HUES48 (cell line): Measurements from ENCODE around the gene ORAI2.

ENCODE experiments used
- H3K27ac ChIP-seq: one replicate; pipeline ENCODE4 v1.7.0; 2013; ENCODE audit warnings: low read depth, low read length, inconsistent platforms
- H3K27me3 ChIP-seq: 2 replicates; pipeline ENCODE4 v1.6.1; 2013; ENCODE audit warnings: mild to moderate bottlenecking, low read length; ENCODE audit not compliant: control insufficient read depth, insufficient read depth
- H3K36me3 ChIP-seq: 2 replicates; pipeline ENCODE4 v1.6.1; 2013; ENCODE audit warnings: low read length; ENCODE audit not compliant: control insufficient read depth, insufficient read depth
- H3K4me1 ChIP-seq: 2 replicates; pipeline ENCODE4 v1.6.1; 2013; ENCODE audit warnings: mild to moderate bottlenecking, low read length; ENCODE audit not compliant: control insufficient read depth, insufficient read depth
- H3K4me3 ChIP-seq: 2 replicates; pipeline ENCODE4 v1.5.1; 2013; ENCODE audit warnings: mild to moderate bottlenecking, low read depth, low read length
- H3K9ac ChIP-seq: 2 replicates; pipeline ENCODE4 v1.6.1; 2013; ENCODE audit warnings: mild to moderate bottlenecking, low read depth, low read length, moderate library complexity
- H3K9me3 ChIP-seq: 2 replicates; pipeline ENCODE4 v1.6.1; 2013; ENCODE audit warnings: low read length; ENCODE audit not compliant: control insufficient read depth, insufficient read depth

The ORAI2 gene

GRCh38 chr7:102429141-102429899 lies 4.1 kb upstream of the ORAI2 start:
- Histone ChIP-seq H3K4me3 (no peak overlapping the region), H3K9me3 (no peaks in the 10 kb centered on the region), H3K4me1 (peaks cover 6% of the 10 kb centered on the region), H3K27ac (no peak overlapping the region), H3K27me3 (no peaks in the 10 kb centered on the region), H3K9ac (no peak overlapping the region), H3K36me3 (peaks cover 29% of the 10 kb centered on the region)

DNA sequence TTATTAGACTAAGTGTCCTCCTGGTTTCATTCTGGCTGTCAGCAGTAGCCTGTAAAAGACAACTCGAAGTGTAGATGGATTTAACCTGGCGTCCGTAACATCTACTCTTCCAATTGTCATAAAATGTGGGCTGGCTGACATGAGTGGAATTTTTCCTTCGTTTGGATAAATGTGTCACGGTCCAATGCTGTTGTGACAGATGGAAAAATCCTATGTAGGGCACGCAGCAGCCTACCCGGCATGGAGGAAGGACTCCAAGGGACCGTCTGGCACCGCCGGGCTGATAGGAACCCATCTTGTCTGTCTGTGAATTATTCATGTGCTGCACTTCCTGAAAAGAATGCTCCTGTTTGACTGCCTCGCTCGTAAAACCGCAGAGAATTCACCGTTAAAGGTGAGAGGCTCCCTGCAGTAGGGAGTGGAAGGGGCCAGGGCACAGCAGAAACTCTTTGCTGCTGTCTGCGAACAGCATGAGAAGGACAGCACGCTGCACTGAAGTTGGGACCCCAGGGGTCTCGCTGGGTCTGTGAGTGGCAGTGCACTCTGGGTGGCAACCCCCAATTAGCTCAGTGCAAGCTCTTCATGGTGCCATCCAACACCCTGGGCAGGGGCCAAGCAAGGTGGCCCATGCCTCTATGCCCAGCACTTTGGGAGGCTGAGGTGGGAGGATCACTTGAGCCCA lies 1.6 kb upstream of the ORAI2 start:
- Histone ChIP-seq H3K9ac (no peak overlapping the region), H3K36me3 (peaks cover 13% of the 10 kb centered on the region), H3K27me3 (no peaks in the 10 kb centered on the region), H3K9me3 (no peaks in the 10 kb centered on the region), H3K4me3 (0 out of 2 replicates have a peak overlapping the region, but pooled peaks have one; percentile 14), H3K4me1 (peaks cover 6% of the 10 kb centered on the region), H3K27ac (no peak overlapping the region)

- Histone ChIP-seq H3K36me3 (peaks cover 5% of the 10 kb centered on the region; the same call in 1 of the 2 replicates), H3K4me1 (peaks cover 6% of the 10 kb centered on the region), H3K9ac (no peak overlapping the region), H3K9me3 (no peaks in the 10 kb centered on the region), H3K27ac (peak overlapping the region; percentile 20), H3K4me3 (peak overlapping the region; percentile 83), H3K27me3 (no peaks in the 10 kb centered on the region)
These were observed 745 bp upstream of the ORAI2 start for GRCh38 chr7:102432442-102433218.

DNA sequence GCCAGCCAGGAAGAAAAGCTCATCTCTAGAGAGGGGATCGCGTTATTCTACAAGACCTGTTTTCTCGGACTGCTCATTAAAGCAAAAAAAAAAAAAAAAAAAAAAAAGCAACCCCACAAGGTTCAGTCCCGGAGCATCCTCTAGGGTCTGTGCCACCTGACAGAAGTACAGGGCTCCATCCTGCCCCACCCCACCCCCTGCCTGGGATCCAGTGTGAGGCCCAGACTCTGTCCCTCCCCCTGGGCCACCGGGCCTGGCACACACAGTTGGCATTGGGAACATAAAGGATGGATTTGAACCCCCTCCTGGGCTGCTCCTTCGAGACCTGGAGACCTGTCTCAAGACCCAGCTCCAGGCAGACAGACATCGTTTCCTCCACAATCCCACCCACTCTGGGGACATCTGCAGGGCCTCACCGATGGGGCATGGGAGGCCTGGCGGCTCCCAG lies 688 bp downstream of the ORAI2 start:
- Histone ChIP-seq H3K4me3 (peak overlapping the region; percentile 83), H3K27ac (no peak overlapping the region), H3K9me3 (no peaks in the 10 kb centered on the region), H3K4me1 (peaks cover 6% of the 10 kb centered on the region), H3K36me3 (0 out of 2 replicates have a peak, but pooled peaks cover 4% of the 10 kb centered on the region), H3K27me3 (no peaks in the 10 kb centered on the region), H3K9ac (no peak overlapping the region)

GRCh38 chr7:102436118-102436517 lies 2.7 kb downstream of the ORAI2 start:
- Histone ChIP-seq H3K4me1 (peaks cover 10% of the 10 kb centered on the region; the same call in 1 of the 2 replicates), H3K27ac (no peak overlapping the region)

DNA sequence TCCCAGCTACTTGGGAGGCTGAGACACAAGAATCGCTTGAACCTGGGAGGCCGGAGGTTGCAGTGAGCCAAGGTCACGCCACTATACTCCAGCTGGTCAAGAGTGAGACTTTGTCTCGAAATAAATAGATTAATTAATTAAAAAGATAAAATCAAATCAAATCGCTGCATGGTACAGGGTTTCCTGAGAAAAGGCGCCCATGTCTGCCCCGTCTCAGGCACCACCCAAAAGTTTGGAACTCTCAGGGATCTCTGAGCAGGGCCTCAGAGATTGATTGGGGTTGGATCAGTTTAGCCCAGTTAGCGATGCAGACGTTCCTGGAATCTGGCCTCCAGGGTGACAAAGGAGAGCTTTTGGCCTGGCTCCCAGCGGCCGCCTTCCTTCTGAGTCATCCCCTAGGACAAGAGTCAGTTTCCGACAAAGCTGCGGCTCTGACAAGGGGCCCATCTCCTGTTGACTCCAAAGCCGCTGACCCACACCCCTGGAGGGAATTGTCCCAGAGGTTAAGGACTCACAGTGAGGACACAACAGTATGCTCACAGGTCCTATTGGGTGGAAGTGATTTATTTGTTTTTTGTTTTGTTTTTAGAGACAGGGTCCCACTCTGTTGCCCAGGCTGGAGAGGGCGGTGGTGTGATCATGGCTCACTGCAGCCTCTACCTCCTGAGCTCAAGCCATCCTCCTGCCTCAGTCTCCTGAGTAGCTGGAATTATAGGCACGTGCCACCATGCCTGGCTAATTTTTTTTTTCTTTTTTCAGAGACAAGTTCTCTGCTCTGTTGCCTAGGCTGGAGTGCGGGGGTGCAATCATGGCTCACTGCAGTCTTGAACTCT lies 6.8 kb downstream of the ORAI2 start:
- H3K9ac ChIP-seq = no peak overlapping the region

More at GRCh38 chr7:102436118-102436517, 2.7 kb downstream of the ORAI2 start:
- no peak overlapping the region for H3K9ac ChIP-seq
- H3K36me3 ChIP-seq = peaks cover 7% of the 10 kb centered on the region; the same call in 1 of the 2 replicates
- no peaks in the 10 kb centered on the region for H3K27me3 ChIP-seq
- H3K4me3 ChIP-seq = no peak overlapping the region
- H3K9me3 ChIP-seq = no peaks in the 10 kb centered on the region

DNA sequence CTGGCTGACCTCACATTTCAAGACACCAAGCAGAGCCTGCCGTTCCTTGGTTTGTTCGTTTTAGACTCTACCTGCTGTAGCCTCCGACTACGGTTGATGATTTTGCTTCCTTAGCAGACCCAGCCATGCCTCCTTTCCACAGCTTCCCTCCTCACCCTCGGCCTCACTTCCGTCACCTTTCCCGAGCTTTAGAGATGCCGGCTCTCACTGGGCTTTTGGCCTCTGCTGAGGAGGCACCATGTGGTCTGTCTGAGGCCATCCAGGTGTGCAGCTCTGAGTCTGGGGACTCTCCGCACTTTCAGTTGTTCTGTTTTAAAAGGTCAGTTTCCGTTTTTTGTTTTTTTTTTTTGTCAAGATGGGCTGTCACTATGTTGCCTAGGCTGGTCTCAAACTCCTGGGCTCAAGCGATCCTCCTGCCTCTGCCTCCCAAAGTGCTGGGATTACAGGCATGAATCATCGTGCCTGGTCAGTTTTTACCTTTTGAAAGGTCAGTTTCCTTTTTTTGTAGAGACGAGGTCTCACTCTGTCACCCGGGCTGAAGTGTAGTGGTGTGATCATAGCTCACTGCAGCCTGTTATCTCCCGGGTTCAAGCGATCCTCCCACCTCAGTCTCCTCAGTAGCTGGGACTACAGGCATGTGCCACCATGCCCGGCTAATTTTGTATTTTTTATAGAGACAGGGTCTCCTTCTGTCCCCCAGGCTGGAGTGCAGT lies 11.7 kb downstream of the ORAI2 start:
- H3K9me3 ChIP-seq = no peaks in the 10 kb centered on the region
- H3K27ac ChIP-seq = no peak overlapping the region
- H3K27me3 ChIP-seq = no peaks in the 10 kb centered on the region
- H3K4me1 ChIP-seq = peaks cover 7% of the 10 kb centered on the region; the same call in 1 of the 2 replicates
- H3K4me3 ChIP-seq = no peak overlapping the region
- no peak overlapping the region for H3K9ac ChIP-seq
- peaks cover 17% of the 10 kb centered on the region; the same call in 1 of the 2 replicates for H3K36me3 ChIP-seq

More for the DNA sequence above, 6.8 kb downstream of the ORAI2 start:
- H3K9me3 ChIP-seq = no peaks in the 10 kb centered on the region
- no peak overlapping the region for H3K4me3 ChIP-seq
- no peaks in the 10 kb centered on the region for H3K27me3 ChIP-seq
- peaks cover 8% of the 10 kb centered on the region; the same call in 1 of the 2 replicates for H3K4me1 ChIP-seq
- H3K27ac ChIP-seq = peak overlapping the region; percentile 65
- H3K36me3 ChIP-seq = peaks cover 11% of the 10 kb centered on the region; the same call in 1 of the 2 replicates

GRCh38 chr7:102445674-102446071 lies 12.3 kb downstream of the ORAI2 start:
- peaks cover 17% of the 10 kb centered on the region; the same call in 1 of the 2 replicates for H3K36me3 ChIP-seq
- H3K9me3 ChIP-seq = no peaks in the 10 kb centered on the region
- H3K9ac ChIP-seq = no peak overlapping the region
- H3K4me3 ChIP-seq = no peak overlapping the region
- no peak overlapping the region for H3K27ac ChIP-seq
- 0 out of 2 replicates have a peak, but pooled peaks cover 4% of the 10 kb centered on the region for H3K4me1 ChIP-seq
- no peaks in the 10 kb centered on the region for H3K27me3 ChIP-seq

DNA sequence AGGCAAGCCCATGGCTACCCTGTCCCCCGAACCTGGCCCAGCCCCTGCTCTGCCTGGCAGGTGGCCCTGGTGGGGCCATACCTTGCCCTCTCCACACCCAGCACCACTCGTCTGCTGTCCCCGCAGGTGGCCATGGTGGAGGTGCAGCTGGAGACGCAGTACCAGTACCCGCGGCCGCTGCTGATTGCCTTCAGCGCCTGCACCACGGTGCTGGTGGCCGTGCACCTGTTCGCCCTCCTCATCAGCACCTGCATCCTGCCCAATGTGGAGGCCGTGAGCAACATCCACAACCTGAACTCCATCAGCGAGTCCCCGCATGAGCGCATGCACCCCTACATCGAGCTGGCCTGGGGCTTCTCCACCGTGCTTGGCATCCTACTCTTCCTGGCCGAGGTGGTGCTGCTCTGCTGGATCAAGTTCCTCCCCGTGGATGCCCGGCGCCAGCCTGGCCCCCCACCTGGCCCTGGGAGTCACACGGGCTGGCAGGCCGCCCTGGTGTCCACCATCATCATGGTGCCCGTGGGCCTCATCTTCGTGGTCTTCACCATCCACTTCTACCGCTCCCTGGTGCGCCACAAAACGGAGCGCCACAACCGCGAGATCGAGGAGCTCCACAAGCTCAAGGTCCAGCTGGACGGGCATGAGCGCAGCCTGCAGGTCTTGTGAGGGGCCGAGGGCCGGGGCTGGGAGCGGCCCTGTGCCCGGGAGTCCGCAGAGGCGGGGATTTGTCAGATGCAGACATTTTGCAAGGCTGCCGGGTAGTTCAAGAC lies 13.2 kb downstream of the ORAI2 start:
- H3K9me3 ChIP-seq = no peaks in the 10 kb centered on the region
- no peak overlapping the region for H3K4me3 ChIP-seq
- H3K4me1 ChIP-seq = 0 out of 2 replicates have a peak, but pooled peaks cover 2% of the 10 kb centered on the region
- no peaks in the 10 kb centered on the region for H3K27me3 ChIP-seq
- H3K27ac ChIP-seq = no peak overlapping the region
- H3K9ac ChIP-seq = no peak overlapping the region
- peaks cover 17% of the 10 kb centered on the region; the same call in 1 of the 2 replicates for H3K36me3 ChIP-seq
